HG03095 (cell line): ENCODE data around the gene LRMDA.

Source experiments
- ATAC-seq: cut with Tn5 transposase; IDR thresholded peaks from one replicate; pipeline ENCODE4 v1.9.1; 2021; ENCODE audit warnings: moderate library complexity; ENCODE audit not compliant: unreplicated experiment

LRMDA gene

DNA sequence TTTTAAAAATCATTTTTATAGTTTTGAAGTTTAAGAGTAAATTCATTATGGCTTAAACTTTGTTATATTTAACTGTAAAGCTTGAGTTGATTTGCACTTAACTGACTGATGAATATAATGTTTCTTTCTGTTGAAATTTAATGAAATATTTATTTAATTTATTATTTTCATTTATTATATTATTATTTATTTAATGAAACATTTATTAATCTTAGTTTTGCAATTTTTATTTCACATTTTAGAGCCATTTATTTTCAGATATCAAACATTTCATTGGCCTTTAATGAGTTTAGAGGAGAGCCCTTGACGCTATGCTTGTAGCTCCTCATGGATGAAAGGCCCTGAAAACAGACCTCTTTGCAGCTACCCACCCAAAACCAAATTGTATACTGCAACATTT, 570.0 kb downstream of the LRMDA start:
- no peak for ATAC-seq

DNA sequence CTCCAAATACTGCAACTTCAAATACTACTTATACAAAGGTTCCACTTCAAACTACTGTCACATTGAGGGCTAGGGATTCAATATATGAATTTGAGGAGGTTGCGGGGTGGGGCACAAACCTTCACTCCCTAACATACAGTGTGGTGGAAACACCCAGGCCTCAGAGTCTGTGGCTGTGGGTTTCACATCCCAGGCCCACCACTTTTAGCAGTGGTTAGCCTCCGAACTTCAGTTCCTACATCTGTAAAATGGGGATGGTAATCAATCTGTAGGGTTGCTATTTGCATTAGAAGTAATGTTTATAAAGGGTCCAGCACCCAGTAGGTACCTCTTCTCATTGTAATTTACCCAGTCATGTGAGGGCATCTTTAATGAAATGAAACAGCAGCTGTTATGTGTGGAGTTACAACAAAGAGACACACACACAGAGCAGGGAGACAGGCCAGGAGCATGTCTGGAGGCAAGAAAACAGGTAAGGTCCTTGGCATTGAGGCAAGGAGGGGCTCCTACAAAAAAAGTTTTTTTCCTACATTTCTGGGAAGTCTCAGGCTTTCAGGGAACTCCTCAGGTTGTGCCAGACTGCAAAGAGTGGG, 570.9 kb downstream of the LRMDA start:
- no peak for ATAC-seq

DNA sequence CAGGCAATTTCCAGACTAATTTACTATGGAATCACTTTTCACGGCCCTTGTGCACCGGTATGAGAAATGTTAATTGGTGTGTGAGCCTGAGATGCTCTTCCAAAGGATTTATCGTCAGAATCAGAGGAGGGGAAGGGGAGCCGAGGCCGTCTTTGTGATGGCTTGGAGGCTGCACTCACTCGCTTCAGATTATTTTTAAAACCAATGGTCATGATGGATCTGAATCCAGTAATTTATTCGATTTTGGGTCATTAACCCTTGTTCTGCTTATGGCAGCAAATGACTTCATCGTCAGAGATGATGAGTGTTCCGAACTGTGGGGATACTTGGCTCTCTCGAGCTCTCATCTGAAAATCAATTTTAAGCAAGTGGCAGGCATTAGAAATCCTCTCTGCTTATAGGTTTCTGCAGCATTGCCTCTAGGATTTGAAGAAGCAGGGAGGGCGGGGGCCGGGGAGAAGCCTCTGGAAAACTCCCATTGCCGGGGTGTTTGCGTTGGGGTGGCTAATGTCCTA, 576.3 kb downstream of the LRMDA start:
- ATAC-seq, result no peak

DNA sequence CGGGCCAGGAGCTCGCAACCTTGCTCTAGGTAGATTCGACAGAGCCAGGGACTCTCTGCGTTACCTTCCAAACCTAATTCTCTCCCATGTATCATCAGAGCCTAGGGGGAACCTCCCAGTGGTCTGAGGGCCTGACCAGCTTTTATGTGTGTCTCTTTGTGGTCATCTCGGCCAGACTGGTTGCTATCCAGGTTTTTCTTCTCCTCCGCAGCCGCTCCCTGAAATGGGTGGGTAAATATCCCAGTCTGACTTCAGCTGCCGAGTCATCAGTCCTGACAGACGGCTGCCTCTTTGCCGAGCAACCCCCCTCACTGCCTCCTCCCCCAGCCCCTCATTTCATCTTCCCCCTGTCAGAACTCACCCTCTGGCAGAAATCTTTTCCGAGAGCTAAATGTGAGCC, 578.1 kb downstream of the LRMDA start:
- ATAC-seq, result no peak

DNA sequence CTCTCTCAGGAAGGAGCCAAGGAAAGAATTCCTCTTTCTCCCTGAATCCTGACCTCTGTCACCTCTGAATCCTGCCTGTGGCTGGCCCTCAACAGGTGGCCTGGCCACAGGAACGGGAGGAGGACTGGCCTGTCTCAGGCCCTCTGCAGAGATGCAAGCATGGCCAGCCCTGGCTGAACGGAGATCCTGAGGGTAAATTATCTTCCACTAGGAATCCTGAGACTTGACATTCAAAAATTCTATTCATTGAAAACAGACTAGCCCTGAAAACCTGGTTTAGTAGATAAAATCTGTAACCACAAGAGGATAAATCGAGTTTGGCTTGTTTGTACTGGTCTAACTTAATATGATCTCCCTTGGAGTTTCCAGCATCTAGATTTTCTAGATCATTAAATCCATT, 579.3 kb downstream of the LRMDA start:
- ATAC-seq, result no peak

DNA sequence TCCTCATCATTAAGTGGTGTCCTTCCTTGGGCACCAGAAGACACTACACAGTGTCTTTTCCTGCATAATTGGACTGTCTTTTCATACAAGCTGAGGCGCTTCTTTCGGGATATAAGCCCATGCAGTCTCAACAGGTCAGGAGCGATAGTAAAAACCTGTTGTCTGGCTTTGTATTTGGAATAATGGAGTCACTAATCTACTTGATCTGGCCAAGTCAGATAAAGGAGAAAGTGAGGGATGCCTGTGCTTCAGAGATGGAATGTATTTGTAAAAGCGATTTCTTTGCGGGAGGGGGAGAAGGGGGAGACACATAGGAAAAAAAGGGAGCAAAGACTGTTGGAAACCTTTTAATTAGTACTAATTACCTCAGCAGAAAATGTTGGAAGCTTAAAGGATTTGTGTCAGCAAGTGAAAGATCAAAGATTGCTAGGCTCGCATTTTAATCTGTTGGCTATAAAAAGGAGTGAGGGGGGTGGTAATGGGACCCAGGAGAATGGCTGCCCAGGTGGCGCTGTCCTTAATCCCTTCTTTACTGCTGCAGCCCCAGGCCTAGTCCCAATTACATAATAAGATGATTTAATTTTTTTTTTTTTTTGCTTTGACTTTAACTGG, 581.4 kb downstream of the LRMDA start:
- ATAC-seq, result no peak

DNA sequence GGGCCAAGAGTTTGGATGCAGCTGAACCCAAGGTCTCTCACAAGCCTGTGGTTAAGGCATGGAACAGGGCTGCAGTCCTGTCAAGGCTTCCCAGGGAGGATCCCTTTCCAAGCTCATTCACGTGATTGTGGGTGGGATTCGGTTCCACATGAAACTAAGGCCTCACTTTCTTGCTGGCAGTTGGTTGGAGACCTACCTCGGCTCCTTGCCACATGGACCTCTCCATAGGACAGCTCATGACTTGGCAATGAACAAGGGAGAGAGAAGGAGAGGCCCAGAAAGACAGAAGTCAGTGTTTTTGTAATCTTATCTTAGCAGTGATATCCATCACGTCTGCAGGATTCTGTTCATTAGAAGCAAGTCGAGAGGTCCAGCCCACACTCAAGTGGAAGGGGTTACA, 583.8 kb downstream of the LRMDA start:
- ATAC-seq, result no peak

DNA sequence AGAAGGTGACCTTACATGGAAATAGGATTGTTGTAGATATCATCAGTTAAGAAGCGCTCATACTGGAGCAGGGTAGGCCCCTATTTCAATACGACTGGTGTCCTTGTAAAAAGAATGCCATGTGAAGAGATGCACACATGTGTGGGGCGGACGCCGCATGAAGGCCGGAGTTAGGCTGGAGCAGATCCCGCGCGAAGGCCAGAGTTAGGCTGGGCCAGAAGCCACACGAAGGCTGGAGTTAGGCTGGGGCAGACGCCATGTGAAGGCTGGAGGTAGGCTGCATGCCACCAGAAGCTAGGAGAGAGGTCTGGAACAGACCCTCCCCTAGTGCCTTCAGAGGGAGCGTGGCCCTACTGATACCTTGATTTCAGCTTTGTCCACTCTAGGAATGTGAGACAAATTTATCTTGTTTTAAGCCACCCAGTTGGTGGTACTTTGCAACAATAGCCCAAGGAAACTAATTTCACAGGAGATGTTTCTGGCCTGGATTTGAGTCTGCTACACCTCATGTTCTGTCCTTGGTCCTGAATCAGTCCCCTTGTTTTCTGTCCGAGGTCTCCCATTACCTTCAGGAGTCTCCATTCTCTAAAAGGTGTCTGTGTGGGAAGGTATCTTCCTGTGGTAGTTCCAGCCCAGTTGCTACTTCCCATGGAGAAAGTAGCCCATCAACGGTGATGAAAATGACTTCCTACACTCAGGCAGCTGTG, 585.8 kb downstream of the LRMDA start:
- ATAC-seq, result no peak

DNA sequence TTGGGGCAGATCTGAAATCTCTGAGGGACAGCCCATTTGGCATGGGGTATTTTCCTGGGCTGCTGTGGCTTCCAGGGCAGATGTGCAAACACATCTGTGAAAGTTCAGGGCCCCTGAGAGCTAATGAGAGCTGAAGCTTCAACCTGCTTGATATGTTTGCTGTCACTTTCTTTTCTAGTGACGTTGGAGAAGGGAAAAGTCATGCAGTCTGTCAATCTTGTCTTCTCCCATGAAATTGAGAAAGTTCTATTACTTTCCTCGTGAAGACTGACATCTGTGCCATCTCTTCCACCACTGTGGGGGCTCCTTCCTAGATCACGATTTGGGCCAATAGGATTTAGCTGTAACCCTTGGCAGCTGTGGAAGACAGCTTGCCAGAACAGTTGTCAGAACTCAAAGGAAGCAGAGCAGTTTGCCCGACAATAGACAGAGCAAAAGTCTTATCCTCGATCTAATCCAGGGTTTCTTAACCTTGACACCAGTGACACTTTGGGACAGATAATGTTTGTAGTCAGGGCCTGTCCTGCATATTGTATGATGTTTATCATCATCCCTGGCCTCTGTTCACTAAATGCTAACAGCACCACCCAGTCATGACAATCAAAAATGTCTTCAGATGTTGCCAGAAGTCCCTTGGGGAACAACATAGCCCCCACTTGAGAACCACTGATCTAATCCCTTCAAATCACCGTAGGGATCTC, 586.5 kb downstream of the LRMDA start:
- no peak for ATAC-seq

DNA sequence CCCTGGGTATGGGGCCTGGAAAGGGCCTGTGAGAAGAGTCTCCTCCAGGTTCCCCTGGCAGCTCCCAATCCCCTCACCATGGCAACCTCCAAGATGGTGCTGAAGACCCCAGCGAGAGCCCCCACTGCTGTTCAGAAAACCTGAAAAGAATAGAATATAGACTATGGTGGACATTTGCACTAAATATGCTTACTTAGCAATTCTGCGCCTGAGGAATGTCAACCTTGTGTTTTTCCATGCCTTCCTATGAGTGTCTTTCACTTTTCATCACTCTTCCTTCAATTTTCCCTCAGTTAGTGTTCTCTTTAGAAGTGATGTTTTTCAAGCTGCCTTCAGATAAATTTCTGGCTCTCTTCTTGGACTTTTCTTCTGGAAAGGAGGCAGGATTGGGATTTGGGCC, 589.2 kb downstream of the LRMDA start:
- ATAC-seq, result no peak

DNA sequence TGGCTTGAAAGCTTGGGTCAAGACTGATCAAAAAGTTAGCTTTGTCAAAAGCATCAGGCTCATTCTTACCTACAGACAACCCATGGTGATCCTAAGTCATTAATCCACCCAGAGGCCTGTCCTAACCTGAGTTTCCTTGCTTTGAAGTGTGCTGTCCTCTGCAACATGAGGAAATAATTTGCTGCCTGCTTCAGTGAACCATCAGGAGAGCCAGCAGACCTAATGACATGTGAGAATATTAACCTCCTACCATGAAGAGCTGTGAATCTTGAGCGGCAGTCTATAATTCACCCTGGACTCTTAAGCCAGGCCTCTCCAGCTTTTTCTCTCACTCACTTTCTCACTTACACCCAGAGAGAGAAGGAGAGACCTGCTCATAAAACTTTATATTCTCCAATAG, 590.0 kb downstream of the LRMDA start:
- ATAC-seq, result no peak

DNA sequence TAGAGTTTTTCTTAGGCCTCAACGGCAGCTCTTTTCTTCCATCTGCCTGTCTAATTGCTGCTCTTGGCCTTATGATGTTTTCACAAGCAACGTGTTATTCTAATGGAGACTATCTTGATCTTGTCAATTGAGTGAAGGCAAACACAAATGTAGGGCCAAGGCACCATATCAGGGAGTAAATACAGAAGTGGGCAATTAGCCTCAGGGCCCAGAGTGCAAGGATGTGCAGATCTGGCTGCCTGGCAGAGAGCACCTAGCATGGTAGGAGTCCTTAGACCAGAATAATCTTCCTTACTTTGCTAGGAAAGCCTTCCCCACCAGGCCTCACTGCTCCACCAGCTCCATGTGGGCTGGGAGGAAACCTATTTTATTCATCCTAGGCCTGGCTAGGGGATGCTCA, 590.9 kb downstream of the LRMDA start:
- ATAC-seq, result no peak

DNA sequence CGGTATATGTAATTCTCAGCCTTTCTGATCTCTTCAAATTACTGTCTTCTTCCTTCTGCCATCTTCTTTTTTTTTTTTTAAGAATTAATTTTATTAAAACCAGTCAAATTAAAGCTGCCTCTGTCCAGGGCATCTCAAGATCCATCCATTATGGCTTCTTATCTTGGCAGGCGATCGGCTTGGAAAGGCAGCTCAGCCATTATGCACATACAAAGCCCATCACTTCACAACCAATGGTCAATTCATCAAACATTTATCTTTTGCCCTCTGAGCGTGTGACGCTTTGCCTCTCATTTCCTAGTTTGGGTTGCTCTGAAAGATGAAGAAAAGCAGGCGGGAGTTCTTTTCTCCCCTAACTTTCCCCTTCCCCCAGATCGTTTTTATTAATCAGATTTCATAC, 591.6 kb downstream of the LRMDA start:
- ATAC-seq, result no peak

DNA sequence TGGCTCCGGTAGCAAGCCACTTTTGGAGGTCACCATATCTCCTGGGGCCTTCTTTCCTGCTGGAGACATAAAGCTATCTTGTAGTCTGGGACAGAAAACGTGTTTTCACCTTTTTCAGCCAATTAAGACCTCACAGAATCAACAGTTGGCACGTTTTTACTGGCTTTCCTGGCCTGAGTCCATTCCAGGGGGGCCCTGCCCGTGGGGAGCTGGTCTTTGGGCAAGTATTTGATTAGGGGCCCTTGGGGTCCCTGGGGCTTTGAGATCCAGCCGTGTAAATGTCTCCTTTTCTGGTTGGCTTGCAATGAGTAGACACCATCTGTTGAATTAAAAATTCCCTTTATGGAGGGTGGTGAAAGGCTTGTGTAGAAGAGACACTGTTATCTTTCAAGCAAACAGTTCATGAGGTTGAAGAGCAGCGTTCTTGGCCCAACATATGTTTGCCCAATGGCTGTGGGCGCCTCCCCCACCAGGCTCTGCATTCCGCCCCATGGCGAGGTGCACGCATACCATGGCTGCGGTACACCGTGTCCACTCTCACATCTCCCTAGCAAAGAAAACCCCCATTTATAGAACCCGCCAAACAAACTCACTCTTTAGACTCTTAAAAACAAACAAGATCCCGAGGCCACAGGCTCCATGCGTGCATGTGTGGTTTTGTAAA, 593.2 kb downstream of the LRMDA start:
- no peak for ATAC-seq

DNA sequence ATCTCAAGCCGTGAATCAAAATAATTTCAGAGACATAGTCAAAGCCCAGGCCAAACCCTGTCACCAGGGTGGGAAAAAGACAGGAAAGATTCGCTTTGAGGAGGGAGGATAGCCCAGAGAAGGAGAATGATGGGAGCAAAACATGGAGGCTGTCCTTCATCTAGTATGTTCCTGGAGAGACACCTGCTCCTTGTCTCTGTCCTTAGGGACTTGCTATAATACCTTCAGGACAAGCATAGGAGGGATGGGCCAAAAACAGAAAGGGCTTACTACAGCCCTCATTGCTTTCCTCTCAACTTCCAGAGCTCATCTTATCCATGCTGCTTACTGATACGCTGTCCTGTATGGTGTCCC, 593.7 kb downstream of the LRMDA start:
- no peak for ATAC-seq

DNA sequence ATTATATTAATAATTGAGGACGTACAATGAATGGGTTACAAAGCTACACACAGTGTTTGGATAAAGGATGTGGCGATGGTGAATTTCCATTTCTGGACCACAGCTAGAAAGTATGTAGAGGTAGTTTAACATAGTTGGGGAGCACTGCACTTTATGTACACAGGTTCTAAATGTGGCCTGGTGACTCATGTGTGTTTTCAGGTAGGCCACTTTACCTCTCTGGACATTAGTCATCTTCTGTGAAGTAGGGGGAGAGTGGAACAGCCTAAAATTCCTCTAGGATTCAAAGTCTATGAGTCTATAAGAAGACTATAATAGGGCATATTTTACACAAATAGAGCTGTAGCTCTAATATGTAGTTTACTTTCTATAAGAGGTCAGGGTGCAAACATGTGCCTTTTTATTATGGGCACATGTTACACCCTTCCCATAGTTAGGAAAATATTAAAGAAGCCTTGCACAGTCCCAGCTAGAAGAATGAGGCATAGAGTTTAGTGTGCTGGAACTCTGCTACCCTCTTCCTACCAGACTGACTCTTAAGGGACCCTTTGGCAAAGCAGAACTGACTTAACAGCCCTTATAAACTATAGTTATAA, 594.9 kb downstream of the LRMDA start:
- ATAC-seq, result no peak

DNA sequence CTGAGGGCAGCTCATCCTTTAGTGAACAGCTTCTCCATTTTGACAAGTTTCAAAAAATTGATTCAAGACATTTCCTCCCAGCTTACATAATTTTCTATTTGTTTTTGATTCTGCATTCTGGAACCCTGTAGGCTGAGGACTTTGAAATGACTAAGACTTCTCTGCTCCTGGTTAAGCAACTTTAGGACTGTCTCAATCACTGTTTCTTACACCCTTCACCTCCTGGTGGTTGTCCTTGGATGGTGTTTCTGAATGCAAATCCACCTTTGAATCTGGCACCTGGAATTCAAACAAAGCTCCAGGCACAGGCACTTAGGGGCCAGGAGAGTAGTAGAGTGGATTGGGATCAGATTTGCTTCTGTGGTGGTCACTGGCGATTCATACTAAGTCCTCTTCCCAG, 595.5 kb downstream of the LRMDA start:
- ATAC-seq, result no peak

DNA sequence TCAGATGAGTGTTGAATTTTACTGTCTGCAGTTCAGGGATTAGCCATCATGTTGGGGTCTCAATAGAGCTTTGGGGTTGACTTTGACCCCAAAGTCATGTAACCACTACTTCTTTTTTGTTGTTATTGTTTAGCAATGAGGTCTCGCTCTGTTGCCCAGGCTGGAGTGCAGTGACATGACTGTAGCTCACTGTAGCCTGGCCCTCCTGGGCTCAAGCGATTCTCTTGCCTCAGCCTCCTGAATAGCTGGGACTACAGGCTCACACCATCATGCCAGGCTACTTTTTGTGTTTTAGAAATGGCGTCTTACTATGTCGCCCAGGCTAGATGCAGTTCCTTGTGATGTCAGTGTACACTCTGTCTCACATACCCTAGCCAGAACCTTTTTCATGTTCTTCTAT, 598.4 kb downstream of the LRMDA start:
- no peak for ATAC-seq

DNA sequence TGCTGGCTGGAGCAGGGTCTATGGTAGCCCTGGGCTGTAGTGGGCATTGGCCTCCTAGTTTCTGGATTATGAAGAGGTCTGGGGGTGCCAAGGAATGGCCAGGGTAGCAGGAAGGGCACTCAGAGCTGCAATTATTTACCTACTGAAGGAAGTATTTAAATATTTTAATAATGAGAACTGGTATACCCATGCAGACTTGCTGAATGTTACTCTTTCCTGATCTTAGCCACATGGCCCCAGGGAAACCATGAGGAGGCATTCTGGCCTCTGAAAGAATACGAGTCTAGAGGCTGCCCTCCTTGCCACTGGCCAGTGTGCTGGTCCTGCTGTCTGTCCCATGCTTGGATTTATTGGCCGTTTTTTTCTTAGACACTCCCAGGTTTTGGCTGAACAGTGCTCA, 599.7 kb downstream of the LRMDA start:
- no peak for ATAC-seq

DNA sequence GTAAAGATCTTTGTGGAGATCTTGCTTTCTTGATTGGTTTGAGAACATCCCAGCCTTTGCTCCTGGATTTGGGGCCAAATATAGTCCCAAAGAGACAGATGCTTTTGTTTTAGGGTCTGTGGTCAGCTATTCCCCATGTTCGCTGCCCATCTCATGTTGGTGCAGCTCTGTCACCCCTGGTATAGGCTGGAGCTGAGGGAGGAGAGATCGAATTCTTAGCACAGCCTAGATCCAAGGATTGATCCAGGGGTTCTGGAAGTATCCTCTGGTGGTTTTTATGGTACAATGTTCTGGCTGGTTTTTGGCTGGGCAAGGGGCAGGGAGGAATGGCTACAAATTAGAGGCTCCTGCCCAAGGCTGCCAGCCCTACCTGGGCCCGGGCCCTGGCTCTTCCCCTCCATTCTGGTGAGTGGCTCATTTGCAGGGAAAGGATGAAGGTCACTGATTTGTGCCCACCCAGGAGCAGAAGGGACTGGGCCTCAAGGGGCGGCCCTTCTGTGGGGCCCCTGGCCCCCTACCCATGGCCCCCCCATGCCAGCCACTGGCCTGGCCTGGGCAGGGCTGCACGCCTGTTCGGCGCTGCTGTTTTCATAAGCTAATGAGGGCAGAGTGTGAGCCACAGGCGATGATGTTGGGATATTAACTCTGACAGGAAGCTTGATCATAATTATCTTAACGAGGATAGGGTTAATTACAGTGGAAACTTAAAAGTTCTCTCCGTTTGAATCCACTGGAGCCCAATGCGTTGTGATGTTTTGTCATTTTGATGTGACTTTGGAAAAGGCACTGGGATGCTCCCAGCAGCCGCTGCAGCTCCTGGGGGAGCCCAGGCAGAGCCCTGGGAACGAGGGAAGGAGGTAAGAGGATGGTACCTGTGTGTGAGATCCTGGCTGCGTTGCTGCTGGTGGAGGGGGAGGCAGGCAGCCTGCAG, 600.6 kb downstream of the LRMDA start:
- no peak for ATAC-seq
